ENCODE data around the gene KDELR3. TPM values are rescaled to one million over a fixed set of nuclear protein-coding genes. Genes with fewer than 3 reads are reported as not detected.

The KDELR3 gene
- polyA plus RNA-seq, 1 of the 3 experiments (the other 2 are of a cell fraction): 17.1 TPM

- ChIA-PET CTCF (no interaction called here), POLR2A (no interaction called here)
- no peaks in the 10 kb centered on the region for H3K36me3 ChIP-seq (replicated peaks in 1 of 2; ENCODE audit: control insufficient read depth in 1 of 2, insufficient read depth in 2 of 2, low read length in 1 of 2)
- H3K4me3 ChIP-seq (ENCODE audit: low read depth in 2 of 2, low read length in 1 of 2): no peak overlapping the region
- H3K9me3 ChIP-seq: no peaks in the 10 kb centered on the region
- no peak for DNase-seq
- H3K27ac ChIP-seq (ENCODE audit: low read depth in 2 of 2, low read length in 1 of 2): no peak overlapping the region
- 88% methylated on average over 4 of the region's 4 CpGs for WGBS (ENCODE audit: low lambda C conversion rate)
- no peaks in the 10 kb centered on the region for H3K9me2 ChIP-seq
- H3F3A ChIP-seq (replicated peaks; ENCODE audit: insufficient read depth): no peaks in the 10 kb centered on the region
- no peak overlapping the region for H3K4me2 ChIP-seq
- H4K20me1 ChIP-seq (ENCODE audit: insufficient read depth): no peaks in the 10 kb centered on the region
- no peak overlapping the region for H3K9ac ChIP-seq
- no peaks in the 10 kb centered on the region for H3K79me2 ChIP-seq (ENCODE audit: insufficient read depth)
- TF ChIP-seq USF2 (IDR thresholded peaks at IDR 0.05; ENCODE audit: borderline replicate concordance, low read depth, low read length): no peak
- no peak overlapping the region for H2AFZ ChIP-seq (ENCODE audit: low read depth)
- no peaks in the 10 kb centered on the region for H3K27me3 ChIP-seq (ENCODE audit: insufficient read depth)
- H3K4me1 ChIP-seq (ENCODE audit: control insufficient read depth in 1 of 2, insufficient read depth in 2 of 2, low read depth in 1 of 2, low read length in 1 of 2): no peaks in the 10 kb centered on the region
These were observed 63.5 kb downstream of the KDELR3 start for GRCh38 chr22:38531251-38531938.

Other genes starting within 250 kb of the KDELR3 start
- 17.4 and 25.3 TPM in 2 replicates for gene TMEM184B, start 195.1 kb upstream of the KDELR3 start, polyA plus RNA-seq (2012; rRNA removed)
- gene CSNK1E, start 150.7 kb upstream of the KDELR3 start, polyA plus RNA-seq (2012; rRNA removed): 126 and 130 TPM in 2 replicates
- not detected in 2 replicates for gene KCNJ4, start 12.9 kb upstream of the KDELR3 start, polyA plus RNA-seq (2012; rRNA removed)
- gene DDX17, start 38.2 kb downstream of the KDELR3 start, polyA plus RNA-seq (2012; rRNA removed): 111 and 178 TPM in 2 replicates
- not detected in 2 replicates for gene DMC1, start 102.1 kb downstream of the KDELR3 start, polyA plus RNA-seq (2012; rRNA removed)
- gene FAM227A, start 188.3 kb downstream of the KDELR3 start, polyA plus RNA-seq (2012; rRNA removed): 1.2 and 1.9 TPM in 2 replicates
- gene CBY1, start 188.5 kb downstream of the KDELR3 start, polyA plus RNA-seq (2012; rRNA removed): 21.8 and 23.4 TPM in 2 replicates
- 33.1 and 33.6 TPM in 2 replicates for gene TOMM22, start 213.9 kb downstream of the KDELR3 start, polyA plus RNA-seq (2012; rRNA removed)
- 17.8 and 23.0 TPM in 2 replicates for gene JOSD1, start 232.8 kb downstream of the KDELR3 start, polyA plus RNA-seq (2012; rRNA removed)
- 11.9 and 15.2 TPM in 2 replicates for gene GTPBP1, start 237.8 kb downstream of the KDELR3 start, polyA plus RNA-seq (2012; rRNA removed)